Hematopoietic multipotent progenitor cell treated with erythropoietin and hydrocortisone succinate and interleukin-3 and kit ligand, for 6 days (in vitro differentiated cells): ENCODE data around the gene TPRN.

Source experiments
- DNase-seq: peaks from one replicate; pipeline ENCODE4 v3.0.0-alpha.2; 2015

TPRN gene

DNA sequence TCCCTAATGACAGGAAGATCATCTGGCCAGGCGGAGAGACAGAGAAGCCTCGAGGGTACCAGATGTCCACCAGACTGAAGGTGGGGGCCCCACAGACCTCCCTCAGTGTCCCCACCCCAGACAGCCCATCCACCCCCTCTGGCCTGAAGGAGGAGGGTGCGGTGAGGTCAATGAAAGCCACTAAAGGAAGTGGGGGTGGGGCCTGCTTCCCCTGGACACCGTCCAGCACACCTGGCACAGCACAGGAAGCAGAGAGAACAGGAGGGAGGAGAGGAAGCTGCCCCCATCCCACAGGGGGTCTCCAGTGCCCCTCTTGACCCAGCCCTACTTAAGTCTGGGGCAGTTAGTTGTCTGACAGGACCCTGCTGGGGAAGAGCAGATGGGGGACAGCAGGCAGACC, 41.9 kb downstream of the TPRN start:
- no peak for DNase-seq

DNA sequence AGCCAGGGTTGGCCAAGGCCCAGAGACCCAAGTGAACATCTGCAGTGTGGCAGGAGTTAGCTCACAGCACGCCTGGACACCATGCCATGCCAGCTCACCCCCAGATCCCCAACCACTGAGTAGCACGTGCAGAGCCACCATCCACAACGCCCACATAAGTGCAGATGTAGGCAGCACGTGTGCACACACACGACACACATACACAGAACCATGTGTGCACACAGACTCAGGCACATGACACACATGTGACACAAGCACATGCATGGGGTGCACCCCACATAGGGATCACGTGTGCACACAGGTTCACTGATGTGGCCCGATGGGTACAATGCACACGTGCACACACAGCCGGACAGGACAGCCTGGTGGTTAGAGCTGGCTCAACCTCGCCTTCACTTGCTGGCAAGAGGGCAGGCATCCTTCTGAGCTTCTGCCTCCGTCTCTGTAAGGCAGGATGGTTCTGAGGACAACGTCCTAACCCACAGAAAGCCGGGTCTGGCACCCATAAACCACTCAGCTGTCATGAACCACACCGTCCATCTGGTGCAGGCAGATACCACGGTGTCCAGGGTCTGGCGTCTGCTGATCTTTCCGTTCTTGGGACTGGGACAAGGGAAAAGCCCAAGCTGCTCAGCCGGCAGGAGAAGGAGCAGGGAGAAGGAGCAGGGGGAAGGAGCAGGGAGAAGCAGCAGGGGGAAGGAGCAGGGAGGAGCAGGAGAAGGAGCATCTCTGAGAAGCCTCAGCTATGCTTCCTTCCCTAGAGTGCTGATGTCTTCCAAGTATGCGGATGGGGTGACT, 42.7 kb downstream of the TPRN start:
- no peak for DNase-seq

DNA sequence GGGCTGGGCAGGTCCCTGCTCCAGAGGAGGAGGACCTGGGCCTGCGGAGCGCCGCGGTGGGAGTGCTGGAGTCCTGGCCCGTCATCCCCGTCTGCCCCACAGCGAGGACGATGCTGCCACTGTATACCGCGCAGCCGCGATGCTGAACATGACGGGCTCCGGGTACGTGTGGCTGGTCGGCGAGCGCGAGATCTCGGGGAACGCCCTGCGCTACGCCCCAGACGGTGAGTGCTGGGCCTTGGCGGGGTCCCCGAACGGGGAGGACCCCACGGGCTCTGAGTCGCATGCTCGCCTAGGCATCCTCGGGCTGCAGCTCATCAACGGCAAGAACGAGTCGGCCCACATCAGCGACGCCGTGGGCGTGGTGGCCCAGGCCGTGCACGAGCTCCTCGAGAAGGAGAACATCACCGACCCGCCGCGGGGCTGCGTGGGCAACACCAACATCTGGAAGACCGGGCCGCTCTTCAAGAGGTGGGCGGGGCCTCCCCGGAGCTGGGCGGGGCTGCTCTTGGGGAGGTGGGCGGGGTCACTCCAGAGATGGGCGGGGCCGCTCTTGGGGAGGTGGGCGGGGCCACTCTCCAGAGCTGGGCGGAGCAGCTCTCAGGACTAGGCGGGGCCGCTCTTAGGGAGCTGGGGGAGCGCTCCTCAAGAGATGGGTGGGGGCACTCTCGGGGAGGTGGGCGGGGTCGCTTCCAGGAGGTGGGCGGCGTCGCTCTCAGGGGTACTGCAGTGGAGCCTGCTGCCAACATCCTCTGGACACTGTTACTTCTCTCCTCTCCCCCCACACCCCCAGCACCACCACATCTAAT, 43.8 kb downstream of the TPRN start:
- peak; percentile 89 for DNase-seq

DNA sequence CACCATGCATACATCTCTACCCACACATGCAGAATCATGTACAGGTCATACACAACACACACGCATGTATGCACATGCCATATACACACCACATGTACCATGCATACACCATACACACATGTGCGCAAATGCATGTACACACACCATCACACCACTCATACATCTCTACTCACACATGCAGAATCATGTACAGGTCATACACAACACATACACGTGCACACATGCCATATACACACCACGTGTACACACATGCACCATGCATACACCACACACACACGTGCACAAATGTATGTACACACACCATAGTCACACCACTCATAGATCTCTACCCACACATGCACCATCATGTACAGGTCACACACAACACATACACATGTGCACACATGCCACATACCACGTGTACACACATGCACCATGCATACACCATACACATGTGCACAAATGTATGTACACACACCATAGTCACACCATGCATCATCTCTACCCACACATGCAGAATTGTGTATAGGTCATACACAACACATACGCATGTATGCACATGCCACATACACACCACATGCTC, 47.6 kb downstream of the TPRN start:
- no peak for DNase-seq

DNA sequence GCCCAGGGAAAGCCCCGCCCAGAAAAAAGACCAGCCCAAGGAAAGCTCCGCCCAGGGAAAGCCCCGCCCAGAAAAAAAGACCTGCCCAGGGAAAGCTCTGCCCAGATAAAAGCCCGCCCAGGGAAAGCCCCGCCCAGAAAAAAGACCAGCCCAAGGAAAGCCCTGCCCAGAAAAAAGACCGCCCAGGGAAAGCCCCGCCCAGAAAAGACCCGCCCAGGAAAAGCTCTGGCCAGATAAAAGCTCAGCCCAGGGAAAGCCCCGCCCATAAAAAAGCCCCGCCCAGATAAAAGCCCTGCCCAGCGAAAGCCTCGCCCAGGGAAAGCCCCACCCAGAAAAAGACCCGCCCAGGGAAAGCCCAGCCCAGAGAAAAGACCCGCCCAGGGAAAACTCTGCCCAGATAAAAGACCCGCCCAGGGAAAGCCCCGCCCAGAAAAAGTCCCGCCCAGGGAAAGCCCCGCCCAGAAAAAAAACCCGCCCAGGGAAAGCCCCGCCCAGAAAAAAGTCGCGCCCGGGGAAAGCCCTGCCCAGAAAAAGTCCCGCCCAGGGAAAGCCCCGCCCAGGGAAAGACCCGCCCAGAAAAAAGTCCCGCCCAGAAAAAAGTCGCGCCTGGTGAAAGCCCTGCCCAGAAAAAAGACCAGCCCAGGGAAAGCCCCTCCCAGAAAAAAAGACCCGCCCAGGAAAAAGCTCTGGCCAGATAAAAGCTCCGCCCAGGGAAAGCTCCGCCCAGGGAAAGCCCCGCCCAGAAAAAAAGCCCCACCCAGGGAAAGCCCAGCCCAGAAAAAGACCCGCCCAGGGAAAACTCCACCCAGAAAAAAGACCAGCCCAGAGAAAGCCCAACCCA, 49.7 kb downstream of the TPRN start:
- DNase-seq: peak; percentile 85

DNA sequence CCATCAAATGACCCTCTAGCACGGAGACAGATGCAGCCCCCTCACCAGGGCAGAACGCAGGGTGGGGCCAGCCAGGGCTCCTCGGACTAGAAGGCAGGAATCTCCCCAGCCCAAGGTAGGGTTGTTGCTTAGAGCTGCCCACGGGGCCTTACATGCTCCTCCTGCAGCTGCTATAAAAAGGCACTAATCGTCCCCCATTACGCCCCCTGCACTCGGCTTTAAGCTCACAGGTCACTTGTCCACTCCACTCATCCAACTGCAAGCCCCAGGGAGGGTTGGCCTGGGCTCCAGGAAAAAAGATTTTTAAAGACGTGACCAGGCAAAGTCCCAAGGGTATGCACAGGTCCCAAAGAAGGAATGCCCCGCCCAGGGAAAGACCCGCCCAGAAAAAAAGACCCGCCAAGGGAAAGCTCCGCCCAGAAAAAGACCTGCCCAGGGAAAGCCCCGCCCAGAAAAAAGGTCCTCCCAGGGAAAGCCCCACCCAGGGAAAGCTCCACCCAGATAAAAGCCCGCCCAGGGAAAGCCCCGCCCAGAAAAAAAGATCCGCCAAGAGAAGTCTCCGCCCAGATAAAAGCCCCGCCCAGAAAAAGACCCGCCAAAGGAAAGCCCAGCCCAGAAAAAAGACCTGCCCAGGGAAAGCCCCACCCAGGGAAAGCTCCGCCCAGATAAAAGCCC, 50.5 kb downstream of the TPRN start:
- DNase-seq: peak; percentile 80

DNA sequence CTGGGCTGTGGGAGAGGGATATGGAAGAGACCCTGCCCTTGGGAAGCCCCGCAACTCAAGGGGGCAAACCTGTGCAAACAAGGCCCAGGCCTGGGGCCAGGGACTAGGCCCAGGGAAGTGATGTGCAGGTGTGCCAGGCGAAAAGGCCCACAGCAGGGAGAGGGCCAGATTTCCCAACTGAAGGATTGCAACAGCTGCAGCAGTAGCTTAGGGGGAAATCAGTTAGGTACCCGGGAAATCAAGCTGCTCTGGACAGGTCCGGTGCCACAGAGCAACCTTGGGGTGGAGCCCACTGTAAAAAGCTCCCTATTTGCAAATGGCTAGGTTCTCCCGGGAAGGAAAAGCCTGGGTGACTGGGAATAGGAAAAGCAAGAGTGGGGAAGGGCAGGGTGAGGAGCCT, 51.2 kb downstream of the TPRN start:
- DNase-seq: no peak

DNA sequence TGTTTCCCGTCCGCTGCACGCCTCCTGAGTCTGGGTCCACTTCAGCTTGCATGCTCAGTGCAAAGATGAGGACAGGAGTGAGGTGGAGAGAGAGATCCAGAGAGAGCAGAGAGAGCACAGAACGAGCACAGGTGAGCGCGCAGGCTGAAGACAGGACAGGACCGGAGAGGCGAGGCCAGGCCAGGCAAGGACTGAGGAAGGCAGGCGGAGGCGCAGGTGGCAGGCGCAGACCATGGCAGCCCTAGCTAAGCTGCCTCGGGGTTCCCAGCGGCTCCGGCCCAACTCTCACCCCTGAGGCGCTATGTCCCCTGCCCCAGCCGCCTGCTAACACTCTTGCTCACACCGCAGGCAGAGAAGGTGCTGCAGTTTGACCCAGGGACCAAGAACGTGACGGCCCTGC, 51.9 kb downstream of the TPRN start:
- DNase-seq: no peak

DNA sequence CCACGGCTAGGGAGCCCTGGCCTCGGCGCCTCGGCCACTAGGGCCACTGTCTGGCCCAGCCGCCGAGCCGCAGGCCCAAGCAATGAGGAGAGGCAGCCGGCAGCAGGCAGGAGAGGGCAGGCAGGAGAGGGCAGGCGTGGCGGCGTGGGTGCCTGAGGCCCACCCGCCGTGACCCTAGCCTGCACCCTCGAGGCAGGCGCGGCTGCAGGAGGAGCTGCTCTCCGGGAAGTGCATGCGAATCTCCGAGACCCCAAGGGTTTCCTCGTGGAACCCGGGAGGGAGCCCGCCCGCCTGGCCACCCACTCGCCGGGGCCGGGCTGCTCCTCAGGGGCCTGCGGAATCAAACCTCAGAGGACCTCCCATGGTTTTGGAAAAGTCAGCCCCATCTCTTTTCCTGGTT, 52.3 kb downstream of the TPRN start:
- DNase-seq: no peak

DNA sequence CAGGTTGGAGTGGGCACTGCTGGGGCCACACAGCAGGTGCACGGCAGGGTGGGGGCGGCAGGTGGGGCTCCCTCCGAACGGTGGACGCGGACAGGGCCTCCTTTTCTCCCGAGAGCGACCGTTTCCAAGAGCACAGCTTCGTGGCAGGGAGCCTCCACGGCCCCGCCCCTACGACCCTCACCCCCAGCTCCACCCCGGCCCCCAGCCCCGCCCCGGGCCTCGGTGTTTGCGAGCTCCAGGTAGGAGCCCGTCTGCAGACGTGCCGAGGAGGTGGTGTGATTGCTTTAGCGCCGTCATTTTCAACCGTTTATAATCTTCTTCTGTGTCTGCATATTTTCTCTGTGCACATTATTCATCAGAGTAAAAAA, 52.8 kb downstream of the TPRN start:
- DNase-seq: no peak

DNA sequence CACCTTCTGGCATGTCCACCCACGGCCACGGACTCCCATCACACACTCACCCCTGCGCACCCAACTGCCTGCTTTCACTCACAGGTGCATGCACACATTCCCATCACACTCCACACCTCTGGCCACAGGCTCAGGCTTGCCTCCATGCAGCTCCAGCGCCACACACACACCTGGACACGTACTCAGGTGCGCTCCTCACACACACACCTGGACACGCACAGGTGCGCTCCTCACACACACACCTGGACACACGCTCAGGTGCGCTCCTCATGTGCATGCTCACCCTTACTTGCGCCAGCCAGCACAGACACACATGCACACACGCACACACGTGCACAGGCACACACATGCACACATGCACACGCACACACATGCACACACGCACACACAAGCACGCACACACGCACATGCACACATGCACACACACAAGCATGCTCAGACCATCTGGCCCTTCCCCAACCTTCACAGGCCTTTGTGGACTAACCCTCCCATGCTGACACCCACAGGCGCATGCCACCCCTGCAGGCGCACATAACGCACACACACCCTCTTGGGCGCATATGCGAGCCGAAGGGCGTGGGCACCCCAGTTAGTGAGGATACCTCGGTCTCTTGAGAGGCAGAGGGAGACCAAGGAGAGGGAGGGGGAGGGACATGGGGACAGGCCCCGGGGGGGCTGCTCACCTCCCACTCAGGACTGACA, 53.3 kb downstream of the TPRN start:
- DNase-seq: no peak

DNA sequence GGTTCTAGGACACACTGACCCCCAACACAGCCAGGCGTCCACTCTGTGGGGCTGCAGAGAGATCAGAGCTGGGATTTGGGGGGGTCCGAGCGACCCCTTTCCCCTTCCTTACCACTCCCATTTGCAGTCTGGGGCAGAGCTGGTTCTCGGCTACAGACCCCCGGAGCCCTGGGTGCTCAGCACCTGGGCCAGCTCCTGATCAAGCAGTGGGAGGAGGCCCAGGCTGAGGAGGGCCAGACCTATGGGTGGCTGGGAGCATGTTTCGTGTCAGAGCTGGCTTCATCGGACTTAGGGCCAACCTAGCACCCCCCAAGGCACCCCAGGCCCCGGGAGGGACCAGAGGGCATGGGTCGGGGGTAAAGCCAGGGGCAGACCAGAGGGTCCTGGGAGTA, 54.0 kb downstream of the TPRN start:
- DNase-seq: peak; percentile 41

DNA sequence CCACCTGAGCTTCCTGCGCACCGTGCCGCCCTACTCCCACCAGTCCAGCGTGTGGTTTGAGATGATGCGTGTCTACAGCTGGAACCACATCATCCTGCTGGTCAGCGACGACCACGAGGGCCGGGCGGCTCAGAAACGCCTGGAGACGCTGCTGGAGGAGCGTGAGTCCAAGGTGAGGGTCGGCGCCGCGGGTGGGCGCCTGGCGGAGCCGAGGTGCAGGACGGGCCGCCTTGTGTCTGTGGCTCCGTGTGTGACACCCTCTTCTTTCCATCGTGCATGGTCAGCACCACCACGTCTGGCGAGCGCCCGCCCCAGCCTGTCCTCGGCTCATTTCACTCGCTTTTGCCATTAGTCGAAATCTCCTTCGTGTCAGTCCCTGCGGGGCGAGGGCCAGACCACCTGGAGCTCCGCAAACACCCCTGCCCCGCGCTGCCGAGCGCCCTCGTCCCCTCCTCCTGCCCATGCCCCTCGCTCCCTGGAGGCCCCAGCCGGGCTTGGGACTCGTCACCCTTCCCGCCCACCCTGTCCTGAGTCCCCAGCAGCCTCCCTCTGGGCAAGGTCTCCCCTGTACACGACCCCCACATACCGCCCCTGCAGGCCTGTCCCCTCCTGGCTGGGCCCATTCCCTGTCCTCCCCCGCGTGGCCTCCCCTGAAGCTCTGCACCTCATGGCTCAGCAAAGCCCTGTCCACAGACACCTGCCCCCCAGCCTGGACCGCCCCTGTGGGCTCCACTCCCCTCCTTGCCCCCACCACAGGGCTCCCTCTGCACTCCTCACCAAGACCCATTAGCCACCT, 54.6 kb downstream of the TPRN start:
- DNase-seq: no peak

DNA sequence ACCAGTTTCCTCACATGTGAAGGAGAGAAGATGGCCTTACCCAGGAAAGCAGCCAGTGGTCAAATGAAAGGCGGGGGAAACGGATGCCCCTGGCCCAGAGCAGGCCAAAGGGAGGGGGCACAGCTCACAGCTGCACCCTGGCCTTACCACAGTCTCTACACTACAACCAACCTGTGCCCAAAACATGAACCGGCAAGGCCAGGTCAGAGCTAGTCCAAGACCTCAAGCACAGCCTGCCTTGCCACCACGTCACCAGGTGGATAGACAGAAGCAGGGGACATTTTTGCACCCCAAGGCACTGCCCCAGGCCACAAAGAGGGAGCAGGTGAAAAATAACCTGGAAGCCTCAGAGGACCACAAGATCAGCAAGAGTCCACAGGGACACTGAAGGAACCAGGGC, 57.1 kb downstream of the TPRN start:
- no peak for DNase-seq

DNA sequence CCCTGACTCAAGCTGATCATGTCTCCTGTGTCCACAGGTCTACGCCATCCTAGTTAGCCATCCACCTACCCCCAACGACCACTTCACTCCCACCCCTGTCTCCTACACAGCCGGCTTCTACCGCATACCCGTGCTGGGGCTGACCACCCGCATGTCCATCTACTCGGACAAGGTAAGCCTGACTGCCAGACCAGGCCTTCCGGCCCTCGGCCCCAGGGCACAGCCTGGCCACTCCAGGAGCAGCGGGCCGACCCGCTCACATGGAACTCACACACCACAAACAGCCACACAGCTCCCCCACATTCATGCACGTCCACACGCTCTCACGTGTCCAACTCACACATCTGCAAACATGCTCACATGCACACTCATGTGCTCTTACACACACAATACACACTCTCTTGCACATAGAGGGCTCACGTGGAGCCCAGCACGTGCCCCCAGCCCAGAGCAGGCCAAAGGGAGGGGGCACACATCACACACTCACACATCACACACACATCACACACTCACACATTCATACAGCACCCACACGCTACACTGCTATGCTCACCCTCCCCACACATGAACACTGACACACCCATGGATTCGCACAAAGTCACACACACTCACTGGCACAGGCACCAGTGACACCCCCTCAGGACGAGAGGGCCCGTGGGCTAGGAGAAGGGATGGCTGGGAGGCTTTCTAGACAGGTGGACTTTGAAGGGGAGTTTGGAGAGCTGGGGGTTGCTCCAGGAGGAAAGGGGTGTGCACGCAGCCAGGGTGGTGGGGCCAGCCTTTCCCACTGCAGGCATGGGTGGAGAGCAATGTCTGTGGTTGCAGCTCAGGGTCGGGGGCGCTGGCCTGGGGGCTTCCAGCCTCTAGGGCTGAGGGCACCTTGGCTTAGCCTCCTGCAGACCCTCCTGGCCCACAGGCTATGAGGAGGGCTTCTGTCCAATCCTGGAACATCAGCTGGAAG, 58.3 kb downstream of the TPRN start:
- DNase-seq: no peak
